Measurements from ENCODE around the gene LRIG1.

The LRIG1 gene

DNA sequence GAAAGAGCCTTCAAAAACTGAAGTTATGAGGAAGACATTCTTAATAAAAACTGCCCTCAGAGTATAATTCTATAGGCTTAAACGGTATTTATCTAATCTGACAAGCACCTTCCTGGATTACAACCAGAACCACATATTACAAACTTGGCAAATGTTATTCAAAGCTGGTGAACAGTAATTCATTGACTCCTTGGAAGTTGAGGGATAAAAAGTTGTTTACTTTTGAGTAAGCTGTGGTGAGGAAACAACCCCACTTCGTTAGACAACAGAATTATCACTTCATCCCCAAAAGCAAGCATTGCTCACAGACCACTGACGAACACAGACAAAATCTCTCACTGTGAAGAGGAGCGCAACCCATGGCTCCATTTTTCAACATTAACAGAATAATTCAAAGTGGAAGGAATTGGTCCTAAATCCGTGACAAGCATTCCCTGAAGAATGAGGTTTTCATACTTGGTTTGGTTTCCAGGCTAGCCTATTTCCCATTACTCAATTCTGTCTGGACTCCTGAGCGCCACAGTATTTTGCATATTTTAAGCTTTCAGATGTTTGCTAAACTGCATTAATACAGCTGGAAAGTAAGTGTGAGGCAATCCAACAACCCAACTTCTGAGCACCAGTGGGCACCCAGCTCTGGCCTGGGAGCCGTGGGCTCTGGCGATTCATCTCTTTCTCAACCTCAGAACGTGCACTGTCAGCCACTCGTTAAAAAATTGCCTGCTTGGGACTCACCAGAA lies 32.7 kb downstream of the LRIG1 start:
- DNase-seq, result no peak

DNA sequence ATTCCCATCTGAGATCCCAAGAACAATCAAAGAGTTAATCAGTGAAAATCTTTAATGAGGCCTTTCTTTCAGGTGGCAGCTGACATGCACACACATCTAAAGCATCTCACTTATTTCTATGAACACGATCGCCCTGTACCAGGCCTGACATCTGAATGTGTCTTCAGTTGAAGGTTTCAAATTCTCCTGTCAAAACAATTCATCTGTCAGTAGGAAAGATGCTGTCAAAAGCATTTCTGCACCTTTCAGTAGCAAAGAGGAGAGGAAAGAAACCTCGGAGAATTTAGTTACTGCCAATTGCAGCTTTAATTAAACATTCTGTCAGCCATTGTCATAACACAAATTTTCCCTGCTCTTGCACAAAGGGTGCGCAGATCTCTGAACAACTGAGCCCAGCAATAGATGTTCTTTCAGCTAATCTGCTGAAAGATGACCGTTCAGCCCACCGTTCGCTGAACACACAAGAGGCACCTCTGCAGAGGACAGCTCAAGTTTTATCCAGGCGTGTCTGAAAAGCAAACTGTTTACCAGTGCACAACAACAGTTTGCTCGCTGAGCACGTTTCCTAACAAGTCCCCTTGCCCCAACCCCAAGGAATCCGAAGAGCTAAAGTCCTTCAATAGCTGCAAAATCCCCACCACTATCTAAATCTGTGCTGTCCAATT lies 34.1 kb downstream of the LRIG1 start:
- DNase-seq, result peak; percentile 33

DNA sequence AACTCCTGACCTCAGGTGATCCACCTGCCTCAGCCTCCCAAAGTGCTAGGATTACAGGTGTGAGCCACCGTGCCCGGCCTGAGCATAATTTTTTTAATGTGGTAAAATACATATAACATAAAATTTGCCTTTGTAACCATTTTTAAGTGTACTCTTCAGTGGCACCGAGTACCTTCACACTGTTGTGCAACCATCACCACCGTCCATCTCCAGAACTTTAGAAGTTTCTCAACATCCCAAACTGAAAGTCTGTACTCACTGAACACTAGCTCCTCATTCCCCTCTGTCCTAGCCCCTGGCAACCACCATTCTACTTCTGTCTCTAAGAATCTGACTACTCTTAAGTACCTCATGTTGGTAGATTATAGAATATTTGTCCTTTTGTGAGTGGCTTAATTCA lies 35.2 kb downstream of the LRIG1 start:
- no peak for DNase-seq

DNA sequence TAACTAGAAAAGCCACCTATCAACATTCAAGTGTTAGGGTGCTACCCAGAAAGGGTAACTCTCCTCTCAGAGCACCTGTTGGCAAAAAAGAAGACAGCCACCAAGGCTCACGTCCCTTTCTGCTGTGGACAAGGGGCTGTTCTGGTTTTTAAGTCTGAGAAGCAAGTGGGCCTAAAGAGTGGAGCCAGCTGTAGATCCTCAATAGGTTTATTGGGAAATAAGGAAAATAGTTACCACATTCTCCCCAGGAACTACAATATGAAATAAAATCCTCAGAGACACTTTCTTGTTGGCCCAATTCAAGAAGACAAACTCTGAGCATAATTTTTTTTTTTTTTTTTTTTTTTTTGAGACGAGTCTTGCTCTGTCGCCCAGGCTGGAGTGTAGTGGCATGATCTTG lies 35.8 kb downstream of the LRIG1 start:
- DNase-seq, result no peak

DNA sequence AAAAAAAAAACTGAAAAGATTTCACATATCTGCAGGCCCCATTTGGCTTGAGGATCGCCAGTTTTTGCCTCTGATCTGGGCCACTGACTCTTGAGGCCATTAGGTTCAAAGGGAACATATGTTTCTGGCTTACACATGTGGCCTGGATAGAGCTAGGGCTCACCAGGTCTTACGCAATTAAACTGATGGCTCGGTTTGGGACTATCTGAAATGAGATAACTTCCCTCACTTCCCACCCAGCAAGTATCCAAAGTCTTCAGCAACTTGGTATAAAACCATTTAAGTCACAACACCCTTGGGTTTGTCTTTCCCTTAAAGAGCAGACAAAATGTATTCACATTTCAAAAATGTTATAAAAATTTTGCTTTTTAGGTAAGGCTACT lies 36.3 kb downstream of the LRIG1 start:
- DNase-seq, result no peak

DNA sequence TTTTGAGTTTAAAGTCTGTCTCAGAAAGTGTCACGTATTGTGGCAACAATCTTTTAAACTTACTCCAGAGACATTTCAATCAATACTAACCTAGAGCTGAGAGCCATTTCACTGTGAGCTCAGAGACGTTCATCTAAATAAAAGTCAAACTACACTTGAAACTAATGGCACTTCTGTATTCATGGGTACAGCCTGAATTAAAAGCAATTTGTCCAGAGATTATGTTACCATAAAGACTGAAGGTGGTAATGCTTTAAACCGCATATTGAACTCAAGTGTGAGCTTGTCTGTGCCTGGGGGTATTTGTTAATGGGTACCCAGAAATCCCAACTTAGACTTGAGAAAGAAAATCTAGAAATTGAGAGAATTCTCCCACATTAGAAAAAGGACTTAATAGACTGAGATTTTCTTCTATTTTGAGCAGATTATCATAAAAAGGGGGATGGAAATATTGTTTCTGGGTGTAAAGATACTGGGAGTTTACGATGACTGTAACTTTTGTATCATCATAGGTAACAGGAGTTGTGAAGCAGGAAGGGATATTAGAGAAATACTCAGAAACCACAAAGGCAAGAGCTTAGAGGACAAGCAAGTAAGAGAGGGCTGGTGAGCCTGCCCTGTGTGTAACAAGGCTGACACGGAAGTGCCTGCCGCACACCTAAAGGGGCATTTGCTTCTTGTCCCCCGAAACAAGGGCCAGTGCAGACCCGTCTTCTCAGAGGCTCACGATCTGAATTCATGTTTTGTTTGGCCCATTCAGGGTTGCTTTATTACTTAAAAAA lies 36.9 kb downstream of the LRIG1 start:
- DNase-seq, result no peak

DNA sequence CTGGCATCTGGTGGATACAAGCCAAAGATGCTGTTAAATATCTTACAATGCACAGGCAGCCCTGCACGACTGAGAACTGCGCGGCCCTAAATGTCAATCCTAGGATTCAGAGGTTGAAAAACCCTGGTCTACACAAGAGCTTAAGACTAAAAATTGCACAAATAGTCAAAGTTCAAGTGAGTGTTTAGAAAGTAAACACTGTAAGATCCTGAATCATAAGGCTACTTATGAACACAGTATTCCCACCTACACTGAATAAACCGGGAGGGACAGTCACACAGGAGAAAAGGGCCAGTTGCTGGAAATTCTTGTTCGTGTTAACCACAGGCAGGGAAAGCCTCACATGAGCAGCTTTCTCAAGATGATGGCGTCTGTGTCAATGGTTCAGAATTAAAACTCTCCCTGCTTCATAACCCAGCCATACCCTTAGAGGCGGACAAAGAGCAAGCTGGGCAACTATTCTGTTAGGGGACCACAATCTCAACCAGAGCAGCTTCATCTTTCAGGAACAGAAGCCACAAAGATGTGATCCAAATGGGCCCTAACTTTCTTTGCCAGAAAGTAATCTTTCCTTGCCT lies 37.7 kb downstream of the LRIG1 start:
- peak; percentile 30 for DNase-seq

DNA sequence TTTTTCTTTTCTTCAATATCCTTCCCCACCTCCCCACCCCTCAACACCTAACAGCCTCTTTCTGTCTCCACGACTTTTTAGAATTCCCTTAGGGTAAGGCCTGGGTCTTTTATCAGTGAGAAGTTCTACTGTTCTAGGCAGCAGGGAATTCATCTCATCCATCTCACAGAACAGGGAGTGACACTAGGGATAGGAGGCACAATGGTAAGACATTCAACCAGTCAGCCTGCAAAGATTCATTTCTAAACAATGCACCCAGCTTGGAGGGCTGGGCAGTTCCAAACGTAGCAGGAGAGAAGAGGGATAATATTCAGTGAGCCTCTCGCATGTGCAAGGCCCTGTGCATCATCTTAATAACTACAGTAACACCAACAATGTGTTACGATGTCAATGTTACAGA lies 43.6 kb downstream of the LRIG1 start:
- no peak for DNase-seq

DNA sequence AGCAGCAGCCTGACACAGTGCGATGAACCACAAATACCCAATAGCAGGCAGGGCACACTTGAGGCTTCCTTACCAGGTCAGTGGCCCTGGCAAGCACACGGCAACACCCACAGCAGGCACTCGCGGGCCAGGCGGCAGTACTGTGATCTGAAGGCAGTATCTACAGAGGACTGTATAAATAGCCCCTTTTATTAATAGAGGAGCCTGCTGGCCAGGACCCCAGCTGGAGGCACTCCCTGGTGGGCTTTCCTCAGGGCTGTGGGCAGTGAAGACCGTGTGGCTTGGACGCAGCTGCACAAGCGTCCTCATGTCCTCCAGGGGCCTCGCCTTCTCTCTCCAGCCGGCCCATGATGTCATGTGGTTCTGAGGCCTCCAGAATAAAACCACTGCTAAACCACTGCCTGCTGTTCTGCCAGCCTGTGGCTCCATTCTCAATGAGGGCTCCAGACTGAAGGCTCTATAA lies 44.1 kb downstream of the LRIG1 start:
- DNase-seq, result no peak

DNA sequence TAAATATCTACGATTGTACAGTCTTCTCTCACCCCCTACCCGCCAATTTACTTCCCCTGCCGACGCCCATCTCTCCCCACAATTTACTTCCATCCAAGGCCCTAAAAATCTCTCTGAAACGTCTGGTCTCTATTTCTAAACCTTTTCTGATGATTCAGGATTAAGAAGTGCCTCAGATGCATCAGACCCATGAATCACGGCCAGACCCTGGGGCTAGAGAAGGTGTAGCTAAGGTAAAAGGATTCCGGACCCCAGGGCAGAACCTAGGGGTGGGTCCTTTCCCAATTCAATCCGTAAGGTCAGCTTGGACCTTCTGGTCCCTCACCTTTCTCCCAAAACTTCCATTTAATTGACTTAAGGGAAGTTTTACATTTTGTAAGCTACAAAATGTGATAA lies 46.4 kb downstream of the LRIG1 start:
- DNase-seq, result no peak

DNA sequence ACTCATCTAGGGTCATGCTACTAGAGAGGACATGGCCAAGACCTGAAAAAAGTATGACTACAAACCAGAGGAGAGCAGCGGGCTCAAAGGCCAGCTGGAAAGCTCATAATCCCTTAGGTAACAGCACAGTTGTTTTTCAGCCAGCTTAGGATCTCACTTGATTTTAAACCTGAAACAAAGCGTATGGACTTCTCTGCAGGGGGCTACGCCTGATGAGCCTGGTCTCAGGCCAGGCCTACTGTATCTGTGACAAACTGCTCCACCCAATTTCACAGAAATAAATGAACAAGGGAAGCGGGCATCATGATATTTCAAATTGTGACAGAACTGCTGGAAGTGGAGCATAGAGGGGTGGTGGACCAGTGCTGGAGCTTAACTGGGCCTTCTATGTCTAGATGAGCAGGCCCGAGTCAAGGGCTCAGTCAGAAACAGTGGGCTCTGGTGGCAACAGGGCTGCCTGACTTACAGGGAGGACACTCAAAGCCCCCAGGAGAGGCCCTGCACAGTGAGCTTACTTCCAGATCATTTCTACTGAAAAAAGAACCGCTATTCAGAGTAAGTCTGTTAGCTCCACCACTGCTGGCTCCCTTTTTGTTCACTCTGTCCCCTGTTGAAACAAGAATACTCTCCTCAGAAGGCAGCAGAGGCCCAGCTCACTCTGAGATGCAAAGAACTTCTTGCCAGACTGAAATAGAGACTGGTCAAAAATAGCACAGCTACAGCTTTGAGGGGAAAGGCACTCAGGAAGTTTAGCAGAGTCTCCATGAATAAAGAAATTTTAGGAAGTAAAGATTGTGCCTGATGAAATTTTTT lies 47.0 kb downstream of the LRIG1 start:
- DNase-seq, result no peak

DNA sequence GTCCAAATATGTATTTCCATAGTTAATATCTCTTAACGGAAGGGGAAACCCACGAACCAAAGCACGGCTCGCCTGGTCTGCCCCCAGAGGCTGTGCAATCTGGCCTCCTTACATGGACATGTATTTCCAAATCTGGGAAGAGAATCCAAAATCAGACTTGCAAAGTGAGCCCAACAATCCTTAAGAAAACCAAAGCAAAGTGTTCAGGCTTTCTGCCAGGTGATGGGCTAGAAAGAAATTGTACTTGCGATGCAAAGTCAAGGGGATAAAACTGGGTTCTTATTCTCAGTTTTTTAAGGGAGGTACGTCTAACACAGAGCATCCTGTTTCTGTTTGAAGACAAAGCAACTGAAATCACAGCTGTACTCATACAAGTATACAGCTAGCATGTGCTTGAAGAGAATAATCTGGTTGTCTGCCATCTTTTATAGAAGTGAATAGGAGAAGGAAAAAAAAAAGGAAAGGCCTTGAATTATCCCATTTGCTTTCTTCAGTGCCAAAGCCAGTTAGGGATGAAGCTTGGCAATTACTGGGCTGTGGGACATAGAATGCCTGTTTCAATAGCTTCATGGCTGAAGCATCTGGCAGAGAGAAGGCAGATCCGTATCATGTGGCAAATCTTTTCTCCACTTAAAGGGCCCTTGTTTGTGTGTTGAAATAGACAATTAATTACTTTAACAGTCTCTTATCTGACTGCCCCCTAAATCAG lies 48.4 kb downstream of the LRIG1 start:
- DNase-seq, result no peak

DNA sequence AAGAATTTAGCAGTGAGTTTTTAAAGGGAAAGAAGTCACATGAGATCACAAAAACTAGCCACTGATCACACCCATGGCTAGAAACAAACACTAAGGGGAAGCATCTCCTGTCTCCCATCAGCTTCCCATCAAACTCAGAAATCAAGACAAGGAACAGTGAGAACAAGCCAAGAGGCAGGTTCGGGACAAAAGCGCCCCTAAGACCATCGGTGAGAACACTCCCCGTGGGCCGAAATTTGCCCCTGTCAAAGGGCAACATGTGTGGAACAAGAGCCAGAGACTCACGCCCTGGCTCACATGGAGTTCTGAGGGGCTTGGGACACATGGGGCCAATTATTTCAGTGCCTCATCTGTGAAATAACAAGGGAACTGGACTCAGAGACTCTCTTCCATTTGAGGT lies 49.1 kb downstream of the LRIG1 start:
- DNase-seq, result no peak

DNA sequence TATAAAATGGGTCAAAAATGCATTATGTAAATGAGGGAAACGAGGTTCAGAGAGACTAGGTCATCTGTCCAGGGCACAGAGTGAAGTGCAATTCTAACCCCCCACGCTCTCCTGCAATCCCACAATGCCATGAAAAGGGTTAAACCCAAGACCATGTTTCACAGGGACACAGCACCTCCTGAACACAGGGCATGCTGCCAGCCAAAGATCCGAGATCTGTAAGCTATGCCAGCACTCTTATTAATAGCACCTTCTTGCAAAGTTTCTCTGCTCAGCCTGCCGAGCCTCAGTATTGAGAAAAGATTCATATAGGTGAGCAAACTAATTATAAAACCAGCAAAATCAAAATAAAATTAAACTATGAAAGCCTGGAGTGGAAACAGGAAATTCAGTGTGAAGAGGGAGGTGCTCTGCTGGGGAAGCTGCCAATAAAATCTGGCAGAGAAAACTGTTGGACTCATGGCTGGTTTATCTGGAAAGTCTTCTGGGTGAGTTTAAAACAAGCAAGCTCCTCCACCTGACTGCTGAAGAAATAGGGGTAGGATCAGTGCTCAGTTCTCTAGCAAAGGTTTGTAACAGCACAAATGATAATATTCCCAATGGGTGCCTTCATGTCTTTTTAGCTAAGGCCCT lies 50.3 kb downstream of the LRIG1 start:
- no peak for DNase-seq

DNA sequence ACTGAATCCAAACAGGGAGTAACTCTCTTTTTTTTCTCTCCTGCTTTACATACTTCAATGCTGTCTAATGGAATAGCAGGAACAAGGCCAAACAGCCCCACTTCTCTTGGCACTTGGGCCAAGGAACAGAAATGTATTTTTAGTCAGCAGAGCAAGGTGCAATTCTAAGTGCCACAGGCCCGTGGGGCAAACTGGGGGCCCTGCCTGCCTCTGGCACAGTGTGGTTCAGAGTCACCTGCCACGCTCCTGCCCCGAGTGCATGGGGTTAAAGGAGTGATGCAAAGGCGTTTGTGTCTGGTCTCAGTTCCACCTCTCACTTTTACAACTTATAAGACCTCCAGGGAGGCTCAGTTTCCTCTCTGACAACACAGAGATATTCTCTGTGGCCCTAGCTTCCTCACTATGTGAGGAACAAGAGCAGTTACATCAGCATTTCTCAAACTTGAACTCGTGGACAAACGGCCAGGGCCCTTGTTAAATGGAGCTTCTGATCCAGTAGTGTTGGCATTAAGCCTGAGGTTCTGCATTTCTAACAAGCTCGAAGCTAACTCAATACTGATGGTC lies 51.3 kb downstream of the LRIG1 start:
- no peak for DNase-seq

DNA sequence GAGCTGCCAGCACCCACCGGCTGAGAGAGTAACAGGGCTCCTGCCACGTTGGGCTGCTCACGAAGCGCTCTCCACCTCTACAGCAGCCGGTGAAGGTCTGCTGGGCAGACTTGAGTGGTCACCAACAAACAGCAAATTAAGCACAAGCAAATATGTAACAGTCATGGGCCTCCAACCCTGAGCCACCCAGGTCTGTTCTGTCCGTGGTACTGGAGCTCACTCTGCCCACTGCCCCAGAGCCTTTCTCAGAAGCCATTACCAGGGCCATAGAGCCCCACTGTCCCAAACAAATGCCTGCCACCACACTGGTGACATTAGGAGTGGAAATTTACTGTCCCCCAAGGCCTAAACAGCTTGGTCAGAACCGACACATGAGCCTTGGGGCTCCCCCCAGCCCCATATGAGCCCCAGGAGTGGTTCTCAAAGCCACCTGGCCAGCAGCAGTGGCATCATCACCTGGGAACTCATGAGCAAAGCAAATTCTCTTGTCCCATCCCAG lies 56.6 kb downstream of the LRIG1 start:
- no peak for DNase-seq

DNA sequence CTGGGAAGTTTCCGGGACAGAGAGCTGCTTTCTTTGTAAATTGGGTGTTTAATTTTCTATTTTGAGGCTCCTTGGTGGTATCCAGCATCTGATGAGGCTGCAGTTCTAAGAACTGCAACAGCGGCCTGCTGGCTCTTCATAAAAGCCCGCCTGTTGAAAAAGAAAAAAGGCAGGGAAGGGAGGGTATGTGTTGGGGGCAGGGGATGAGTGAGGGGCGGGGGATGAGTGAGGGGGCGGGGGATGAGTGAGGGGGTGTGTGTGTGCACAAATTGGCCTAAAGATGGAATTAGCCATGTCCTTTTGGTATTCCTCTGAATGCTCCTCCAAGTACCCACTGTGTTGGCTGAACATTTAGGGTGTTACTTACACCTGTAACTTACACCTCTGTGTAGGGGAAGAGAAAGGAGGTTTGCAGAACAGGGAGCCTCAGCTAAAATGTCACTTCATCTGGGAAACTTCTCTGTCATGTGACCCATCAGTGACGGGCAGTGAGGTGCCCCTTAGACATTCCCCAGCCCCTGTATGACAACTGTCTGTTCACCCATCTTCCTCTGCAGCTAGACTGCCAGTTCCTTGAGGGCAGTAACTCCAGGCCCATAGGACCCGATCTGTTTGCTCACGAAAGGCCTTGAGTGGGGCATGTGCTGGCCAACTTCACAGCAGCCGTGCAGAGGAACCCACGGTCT lies 57.6 kb downstream of the LRIG1 start:
- no peak for DNase-seq

DNA sequence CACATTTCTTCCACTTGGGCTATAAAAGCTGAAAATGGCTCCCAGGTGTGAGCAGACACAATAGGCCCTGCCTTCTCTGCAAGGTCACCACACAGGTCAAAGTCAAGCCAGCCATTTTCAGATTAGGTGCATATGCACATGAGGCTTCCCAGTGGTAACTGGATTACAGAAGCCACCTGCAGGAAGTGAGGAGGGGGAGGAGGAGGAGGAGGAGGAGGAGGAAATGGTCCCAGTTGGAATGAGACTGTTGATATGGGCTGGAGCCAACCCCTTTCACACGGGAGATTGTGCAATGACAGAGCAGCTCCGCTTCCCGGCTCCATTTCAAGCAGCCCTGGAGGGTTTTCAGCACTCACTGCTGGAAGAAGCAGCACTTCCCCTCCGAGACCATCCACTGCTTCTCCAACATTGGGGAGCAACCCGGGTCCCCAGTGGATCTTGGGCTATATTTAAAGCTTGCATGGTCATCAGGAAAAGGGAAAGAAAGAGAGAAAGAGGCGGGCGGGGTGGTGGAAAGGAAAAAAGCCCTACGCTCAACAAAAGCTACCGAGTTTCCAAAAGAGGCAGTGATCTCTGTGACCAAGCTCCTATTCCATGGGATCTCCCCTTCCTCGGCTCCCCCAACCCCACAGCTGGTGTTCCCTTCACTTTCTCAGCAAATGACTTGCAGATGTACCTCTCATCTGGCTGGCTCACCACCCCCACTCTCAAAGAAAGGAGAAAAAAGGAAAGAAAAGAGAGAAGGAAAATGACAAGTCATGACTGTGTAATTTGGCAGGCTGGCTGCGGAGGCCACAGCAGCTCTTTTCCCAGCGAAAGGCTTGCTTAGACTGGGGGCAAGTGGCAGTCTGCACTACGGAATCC lies 58.3 kb downstream of the LRIG1 start:
- peak; percentile 69 for DNase-seq

DNA sequence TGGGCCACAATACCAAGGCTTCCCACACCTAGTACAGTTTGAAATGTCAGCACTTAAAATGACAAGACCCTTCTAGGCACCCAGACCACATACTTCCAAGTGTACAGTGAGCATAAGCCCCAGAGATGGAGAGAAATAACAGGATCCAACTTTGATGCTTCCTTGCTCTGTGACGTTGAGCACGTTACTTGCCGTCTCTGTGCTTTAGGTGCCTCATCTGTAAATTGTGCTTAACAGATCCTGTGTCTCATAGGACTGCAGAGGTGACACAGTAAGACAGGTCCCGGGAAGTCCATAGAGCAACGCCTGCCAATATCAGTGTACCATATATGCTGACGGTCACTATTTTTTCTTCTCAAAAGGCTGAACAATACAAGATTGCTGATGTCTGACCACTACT lies 59.1 kb downstream of the LRIG1 start:
- no peak for DNase-seq
